GM12864 (cell line): Measurements from ENCODE around the gene C7orf57.

ENCODE experiments used
- DNase-seq: peaks from one replicate; pipeline ENCODE4 v3.0.0-alpha.2; 2011; ENCODE audit warnings: low read depth
- H3K4me3 ChIP-seq: 2 replicates; pipeline ENCODE4 v1.5.1; 2011; ENCODE audit warnings: mild to moderate bottlenecking, low read depth, low read length, control low read depth
- TF ChIP-seq, protein P1 (sequence below): IDR thresholded peaks from 2 replicates; pipeline ENCODE4 v1.5.1; 2011; ENCODE audit warnings: low read depth, mild to moderate bottlenecking, moderate library complexity, low read length, control low read depth, inconsistent platforms; ENCODE audit errors: missing control alignments

The C7orf57 gene

GRCh38 chr7:48089046-48090003 lies 54.0 kb downstream of the C7orf57 start, which contains the start of gene UPP1:
UPP1 (plus strand) TSS chr7:48089265; CDS start chr7:48094784, 5,519 bp downstream.
- peak within 1 kb of the TSS; percentile 72 for H3K4me3 ChIP-seq
- TF ChIP-seq, protein P1, sequence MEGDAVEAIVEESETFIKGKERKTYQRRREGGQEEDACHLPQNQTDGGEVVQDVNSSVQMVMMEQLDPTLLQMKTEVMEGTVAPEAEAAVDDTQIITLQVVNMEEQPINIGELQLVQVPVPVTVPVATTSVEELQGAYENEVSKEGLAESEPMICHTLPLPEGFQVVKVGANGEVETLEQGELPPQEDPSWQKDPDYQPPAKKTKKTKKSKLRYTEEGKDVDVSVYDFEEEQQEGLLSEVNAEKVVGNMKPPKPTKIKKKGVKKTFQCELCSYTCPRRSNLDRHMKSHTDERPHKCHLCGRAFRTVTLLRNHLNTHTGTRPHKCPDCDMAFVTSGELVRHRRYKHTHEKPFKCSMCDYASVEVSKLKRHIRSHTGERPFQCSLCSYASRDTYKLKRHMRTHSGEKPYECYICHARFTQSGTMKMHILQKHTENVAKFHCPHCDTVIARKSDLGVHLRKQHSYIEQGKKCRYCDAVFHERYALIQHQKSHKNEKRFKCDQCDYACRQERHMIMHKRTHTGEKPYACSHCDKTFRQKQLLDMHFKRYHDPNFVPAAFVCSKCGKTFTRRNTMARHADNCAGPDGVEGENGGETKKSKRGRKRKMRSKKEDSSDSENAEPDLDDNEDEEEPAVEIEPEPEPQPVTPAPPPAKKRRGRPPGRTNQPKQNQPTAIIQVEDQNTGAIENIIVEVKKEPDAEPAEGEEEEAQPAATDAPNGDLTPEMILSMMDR = no peak
- no peak for DNase-seq

DNA sequence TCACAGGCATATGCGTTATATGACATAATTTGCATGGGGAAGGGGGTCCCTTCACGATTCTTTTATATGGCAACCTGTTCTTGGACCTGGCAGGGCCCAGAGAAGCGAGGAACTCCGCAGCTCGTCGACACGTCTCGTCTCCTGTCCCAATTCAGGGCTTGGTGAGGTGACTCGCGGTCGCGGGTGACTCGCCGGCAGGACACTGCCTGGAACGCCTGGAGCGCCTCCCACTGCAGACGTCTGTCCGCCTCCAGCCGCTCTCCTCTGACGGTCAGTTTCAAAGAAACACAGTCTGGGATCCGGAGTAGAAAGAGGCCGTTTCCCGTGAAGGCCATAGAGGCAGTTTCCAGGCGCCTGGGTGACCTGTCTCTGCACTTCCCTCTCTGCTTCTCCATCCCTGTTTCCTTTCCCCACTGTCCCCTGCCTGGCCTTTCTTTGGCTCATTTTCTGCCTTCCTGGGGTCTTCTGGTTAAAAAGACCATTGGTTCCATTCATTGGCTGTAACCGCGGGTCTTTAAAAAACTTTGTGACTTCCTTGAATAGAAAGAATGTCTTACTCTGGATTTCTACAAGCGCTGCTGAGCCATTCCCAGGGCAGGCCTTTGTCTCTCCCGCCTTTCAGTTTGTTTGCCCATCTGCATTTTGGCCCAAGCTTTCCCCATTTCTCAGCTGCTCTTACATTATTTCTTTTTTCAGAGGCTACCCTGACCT lies 54.9 kb downstream of the C7orf57 start:
- no peak for DNase-seq
- peak overlapping the region; percentile 72; the same call in 1 of the 2 replicates for H3K4me3 ChIP-seq
- TF ChIP-seq, protein P1 = no peak

DNA sequence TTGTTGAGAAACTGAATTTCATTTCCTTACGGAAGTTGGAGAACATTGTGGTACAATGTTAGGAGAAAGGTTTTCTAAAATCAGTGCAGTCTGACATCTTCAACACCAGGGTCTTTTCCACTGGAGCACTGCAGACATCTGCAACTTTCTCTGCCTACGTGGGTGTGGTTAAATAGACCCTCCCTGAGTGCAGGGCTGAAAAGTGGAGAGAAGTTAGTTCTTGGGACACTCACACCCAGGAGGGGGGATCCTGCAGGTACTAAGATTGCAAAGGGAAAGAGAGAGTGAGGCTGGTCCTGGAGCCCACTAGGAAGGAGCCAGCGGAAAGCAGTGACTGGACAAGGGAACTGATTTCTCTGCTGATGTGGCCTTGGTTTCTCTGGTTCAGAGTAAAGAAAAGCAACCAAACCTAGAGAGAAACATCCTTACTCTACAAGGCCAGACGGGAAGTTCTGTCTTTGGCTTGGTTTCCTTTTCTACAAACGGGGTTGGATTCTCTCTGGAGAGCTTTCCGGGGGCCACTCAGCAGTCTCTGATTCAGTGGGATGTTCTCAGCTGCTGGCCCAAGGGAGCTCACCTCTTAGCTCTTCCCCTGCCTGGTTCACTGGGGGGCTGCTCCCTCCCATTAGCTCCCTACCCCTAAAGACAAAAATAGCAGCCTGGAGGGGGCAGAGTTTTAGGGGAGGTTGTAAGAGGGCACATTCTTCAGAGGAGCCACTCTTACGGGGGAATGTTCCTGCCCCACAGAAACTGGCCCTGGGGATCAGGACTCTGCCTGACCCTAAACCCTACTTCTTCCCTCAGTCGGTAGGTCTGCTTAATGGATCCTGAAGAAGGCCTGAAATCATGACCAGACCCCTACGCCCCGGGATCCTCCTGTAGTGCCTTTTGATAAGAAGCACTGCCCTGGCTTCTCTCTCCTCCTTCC lies 56.4 kb downstream of the C7orf57 start:
- H3K4me3 ChIP-seq = no peak overlapping the region
- TF ChIP-seq, protein P1 = no peak
- DNase-seq = no peak

DNA sequence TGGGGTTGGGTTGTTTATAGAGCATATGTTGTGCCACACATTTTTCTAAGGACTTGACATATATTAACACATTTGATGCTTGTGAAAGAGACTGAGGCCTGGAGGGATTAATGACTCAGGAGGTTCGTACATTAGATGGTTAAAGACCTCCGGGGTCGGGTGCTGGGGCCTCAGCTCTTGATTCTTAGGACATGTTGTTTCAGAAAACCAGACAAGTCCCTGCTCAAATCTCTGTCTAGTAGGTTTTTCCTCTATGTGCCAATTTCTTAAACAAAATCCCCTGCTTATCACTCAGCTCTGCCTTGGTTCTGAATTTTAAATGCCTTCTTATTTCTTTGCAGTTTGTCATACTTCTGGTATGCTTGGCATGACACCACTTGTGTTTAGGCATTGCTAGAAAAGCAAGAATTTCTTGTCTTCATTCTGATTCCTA lies 59.5 kb downstream of the C7orf57 start:
- TF ChIP-seq, protein P1 = no peak
- DNase-seq = no peak
- H3K4me3 ChIP-seq = no peak overlapping the region

- TF ChIP-seq, protein P1 = no peak
- DNase-seq = no peak
- no peak overlapping the region for H3K4me3 ChIP-seq
Observed at GRCh38 chr7:48096273-48096672, 60.9 kb downstream of the C7orf57 start.

- TF ChIP-seq, protein P1 = no peak
- no peak overlapping the region for H3K4me3 ChIP-seq
- DNase-seq = no peak
Observed at GRCh38 chr7:48097521-48098231, 62.3 kb downstream of the C7orf57 start.
